Daoy (cell line): ENCODE results near the gene LRRC32. TPM values are rescaled to one million over a fixed set of nuclear protein-coding genes. Genes with fewer than 3 reads are reported as not detected.

Experiments
- DNase-seq: peaks from one replicate; pipeline ENCODE4 v3.0.0-alpha.2; 2015; ENCODE audit warnings: low read depth
- total RNA-seq: library from RNA; depleted of rRNA; stranded (reverse); fragments of >200 nt; shearing (Covaris generic); gene quantifications from 2 replicates; pipeline ENCODE4 v1.2.3, GENCODE V29; 2014; rRNA removed

LRRC32 gene, protein sequence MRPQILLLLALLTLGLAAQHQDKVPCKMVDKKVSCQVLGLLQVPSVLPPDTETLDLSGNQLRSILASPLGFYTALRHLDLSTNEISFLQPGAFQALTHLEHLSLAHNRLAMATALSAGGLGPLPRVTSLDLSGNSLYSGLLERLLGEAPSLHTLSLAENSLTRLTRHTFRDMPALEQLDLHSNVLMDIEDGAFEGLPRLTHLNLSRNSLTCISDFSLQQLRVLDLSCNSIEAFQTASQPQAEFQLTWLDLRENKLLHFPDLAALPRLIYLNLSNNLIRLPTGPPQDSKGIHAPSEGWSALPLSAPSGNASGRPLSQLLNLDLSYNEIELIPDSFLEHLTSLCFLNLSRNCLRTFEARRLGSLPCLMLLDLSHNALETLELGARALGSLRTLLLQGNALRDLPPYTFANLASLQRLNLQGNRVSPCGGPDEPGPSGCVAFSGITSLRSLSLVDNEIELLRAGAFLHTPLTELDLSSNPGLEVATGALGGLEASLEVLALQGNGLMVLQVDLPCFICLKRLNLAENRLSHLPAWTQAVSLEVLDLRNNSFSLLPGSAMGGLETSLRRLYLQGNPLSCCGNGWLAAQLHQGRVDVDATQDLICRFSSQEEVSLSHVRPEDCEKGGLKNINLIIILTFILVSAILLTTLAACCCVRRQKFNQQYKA
- total RNA-seq, result 0.18 and 0.29 TPM in 2 replicates

DNA sequence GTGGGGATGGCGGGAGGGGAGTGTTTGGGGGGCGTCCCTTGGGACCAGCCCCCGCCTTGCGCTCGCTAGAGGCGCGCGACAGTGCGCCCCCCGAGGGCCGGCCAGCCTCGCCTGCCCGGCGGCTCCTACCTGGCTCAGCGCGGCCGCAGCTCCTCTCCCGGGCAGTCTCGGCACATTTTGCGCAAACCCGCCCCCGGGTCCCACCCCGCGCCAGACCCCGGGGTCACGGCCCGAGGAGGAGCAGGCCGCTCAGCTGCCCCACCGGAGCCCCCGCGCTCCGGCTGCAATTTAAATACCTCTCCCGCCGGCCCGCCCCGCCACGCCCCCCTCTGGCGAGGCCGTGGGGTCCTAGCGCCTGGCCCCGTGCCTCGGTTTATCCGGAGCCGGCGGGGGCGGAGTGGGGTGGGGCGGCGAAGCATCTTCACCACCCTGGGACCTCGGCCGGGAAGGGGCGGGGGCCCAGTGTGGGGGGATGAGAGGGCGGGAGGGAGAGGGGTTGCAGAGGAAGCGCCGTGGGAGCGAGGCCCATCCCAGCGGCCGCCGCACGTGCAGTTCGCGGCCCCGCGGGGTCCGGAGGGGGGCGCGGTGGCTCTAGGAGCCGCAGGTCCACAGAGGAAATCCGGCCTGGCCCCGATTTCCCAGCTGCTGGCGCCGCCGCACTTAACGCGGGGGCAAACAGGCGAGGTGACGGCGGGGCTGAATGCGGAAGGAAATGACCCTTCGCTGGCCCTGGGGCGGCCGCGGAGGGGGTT, at the start of gene LRRC32:
LRRC32 (minus strand) TSS at position 263 of the 752 bp plus-strand sequence. CDS start 4,793 bp downstream, outside the sequence.
- no peak for DNase-seq

DNA sequence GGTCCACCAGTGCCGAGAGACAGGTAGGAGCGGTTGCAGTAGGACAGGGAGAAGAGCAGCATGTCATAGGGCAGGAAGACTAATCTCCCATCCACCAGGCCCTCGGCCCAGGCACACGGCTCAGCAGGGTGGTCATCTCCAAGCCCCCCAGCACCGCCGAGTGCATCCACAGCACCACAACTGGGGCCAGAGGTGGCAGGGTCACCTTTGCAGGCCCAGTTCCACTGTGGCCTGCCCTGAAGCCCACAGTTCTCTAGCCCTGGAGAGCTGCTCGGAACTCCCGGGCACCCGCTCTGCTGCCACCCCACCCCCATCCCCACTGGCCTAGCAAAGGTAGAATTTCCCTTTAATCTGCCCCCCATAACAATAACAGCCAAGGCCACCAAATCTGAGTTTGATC, 49.1 kb upstream of the LRRC32 start:
- DNase-seq, result no peak

DNA sequence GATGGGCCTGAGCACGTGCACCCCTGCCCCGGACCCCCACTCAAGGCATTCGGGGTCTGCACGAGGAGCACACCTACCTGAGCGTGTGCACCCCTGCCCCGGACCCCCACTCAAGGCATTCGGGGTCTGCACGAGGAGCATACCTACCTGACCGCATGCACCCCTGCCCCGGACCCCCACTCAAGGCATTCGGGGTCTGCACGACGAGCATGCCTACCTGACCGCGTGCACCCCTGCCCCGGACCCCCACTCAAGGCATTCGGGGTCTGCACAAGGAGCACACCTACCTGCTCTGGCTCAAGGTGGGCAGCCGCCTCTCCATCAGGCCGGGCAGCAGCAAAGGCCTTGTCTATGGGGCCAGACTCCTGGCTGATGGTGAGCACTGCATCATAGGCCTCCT, 48.7 kb upstream of the LRRC32 start:
- DNase-seq, result no peak

DNA sequence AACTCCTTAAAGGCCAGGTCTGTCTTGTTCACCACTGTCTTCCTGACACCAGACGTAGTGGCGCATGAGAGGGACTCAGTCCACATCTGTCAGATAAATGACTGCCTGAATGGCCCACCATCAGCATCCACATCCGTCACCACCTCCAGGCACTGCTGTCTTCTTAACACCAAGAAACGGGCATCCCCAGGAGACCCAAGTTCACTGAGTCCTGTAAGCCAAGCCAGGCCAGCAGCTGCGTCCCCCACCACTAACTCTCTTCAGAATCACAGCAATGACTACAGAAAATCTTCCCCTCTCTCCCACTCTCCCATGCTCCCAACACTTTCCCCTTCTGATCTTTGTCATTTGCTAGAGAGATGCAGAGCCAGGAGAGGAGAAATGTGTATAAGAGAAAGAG, 47.3 kb upstream of the LRRC32 start:
- DNase-seq, result no peak

DNA sequence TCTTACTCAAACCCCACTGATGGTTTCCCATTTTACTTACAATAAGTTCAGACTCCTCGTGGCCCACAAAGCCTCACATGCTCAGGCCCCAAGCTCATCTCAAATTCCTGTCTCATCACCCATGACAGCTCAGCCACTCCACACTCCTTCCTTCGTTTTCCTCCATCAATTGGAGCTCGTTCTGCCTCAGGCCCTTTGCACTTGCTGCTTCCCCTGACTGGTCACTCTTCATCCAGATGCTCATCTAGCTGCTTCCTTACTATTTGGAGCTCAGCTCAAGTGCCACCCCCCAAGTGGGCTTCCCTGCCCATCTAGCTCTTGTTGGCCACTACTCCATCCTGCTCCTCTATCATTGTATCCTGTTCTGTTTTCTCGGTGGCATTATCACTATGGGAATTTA, 46.8 kb upstream of the LRRC32 start:
- DNase-seq, result no peak

DNA sequence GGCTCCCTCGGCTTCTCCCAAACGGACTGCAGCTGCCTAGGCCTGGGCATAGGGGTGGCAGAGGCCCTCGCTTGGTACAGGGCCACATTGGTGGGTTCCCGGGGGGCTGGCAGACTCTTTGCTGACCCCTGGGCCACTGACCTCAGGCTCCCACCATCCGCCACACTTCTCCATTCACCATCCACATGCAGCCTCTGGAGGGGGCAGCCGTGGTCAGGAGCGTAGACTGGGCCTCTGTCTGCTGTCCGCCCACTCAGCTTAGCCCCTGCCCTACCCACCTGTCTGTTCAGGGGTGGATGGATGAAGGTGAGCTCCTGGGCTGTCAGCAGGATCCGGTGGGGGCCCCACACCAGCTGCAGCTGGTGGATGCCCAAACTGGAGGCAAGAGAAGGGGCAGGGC, 45.7 kb upstream of the LRRC32 start:
- no peak for DNase-seq

DNA sequence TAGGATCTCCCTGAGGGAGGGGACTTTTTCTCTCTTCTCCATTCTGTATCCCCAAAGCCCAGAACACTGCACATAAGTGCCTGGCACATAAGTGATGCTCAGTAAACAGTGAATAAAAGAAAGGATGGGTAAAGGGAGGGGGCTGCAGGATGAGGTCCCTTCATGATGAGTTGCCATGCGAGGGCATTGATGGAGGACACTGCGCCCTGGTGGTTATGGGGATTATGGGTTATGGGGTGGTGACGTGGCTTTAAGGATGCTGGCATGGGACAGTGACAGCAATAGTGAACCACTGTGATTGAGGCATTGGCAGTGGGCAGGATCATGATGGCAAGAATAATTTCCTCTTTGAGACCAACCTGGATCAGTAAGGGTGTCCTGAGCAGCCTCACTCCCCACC, 43.9 kb upstream of the LRRC32 start:
- no peak for DNase-seq

DNA sequence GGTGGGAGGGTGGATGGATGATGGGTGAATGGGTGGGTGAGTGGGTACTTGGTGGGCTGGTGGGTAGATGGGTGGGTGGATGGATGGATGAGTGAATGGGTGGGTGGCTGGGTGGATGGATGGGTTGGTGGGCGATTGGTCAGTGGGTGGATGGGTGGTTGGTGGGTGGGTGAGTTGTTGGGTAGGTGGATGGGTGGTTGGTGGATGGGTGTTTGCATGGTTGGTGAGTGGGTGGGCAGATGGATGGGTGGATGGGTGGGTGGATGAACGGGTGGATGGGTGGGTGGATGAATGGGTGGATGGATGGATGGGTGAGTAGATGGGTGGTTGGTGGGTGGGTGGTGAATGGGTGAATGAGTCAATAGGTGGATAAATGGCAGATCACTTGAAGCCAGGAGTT, 43.0 kb upstream of the LRRC32 start:
- DNase-seq, result no peak

DNA sequence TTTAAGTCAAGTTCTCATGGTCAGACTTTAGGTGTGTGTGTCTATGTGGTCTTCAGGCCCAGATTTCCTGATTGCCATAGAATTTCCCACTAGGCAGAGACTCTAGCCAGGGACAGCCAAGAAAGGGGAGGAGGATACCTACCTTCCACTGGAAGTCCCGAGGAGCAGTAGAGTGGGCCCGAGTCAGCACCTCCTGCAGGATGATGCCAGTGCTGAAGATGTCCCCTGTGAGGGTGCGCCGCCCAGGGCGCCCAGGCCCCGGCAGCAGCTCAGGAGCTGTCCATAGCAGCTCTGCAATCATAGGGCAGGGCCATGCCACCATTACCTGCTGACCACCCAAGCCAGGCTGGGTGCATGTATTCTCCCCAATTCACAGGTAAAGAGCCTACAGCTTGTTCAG, 41.6 kb upstream of the LRRC32 start:
- no peak for DNase-seq

DNA sequence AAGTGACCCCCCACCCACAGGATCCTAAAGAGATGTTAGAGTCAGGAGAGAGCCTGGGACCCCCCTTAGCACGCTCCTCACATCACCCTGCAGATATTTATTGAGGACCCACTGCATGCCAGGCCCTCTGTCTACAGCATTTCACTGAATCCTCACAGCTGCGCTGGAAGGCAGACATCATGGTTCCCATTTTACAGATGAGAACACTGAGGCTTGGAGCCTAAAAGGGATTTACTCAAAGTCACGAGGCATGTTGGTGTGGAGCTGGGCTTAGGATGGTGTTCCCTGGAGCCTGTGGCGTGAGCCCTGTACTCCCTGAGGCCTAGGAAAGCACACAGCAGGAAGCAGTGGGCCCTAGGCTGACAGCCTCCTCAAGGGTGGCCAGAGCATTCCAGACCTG, 39.2 kb upstream of the LRRC32 start:
- DNase-seq, result no peak

DNA sequence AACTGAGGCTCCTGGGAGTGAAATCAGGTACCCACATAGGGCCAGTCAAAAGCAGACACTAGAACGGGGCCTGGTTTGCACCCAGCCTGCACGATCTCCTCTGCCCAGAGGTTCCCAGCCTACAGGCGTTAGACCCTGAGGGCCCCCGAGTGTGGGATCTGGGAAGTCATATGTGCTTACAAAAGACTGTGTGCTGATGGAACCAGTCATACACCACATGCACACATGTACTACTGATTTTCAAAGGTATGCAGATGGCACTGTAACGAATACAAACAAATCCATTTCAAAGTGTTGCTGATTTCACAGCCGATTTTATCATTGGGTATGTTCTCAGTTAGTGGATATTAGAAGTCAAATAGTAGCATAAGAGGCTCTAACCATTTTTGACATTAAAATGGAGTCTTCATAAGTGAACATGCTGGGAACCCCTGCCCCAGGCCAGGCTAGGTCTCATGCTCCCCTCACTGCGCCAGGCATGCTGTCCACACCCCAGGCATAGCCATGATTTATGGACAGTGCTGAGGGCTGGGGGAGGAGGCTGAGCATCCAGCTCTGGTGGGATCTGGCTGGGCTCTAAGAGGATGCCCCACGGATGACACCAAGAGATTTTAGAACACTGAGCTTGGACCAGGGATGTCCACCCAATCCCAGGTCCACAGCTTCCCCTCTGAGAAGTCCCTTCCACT, 38.6 kb upstream of the LRRC32 start:
- no peak for DNase-seq

DNA sequence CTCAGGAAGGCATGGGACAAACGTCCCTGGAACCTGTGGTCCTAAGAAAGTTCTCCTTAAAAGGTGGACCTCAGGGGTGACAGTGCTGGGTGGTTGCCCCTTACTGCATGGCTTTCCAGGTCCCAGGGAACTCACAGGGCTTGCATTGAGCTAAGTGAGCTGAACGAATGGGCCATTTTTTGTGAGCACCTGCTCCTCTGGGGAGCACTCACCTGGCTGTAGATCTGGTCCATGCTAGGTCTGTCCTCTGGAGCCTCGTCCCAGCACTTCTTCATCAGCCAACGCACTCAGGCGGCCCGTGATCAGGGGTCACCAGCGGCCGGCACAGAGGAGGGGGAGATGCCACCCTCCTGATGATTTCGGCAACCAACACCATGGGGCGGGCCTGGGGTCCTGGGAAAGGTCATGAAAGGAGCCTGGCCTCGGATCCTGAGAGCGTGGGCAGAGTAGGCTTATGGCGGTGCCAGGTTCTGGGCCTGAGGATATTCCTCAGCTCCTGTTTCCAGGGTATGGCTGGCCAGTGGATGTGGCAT, 36.8 kb upstream of the LRRC32 start:
- no peak for DNase-seq

DNA sequence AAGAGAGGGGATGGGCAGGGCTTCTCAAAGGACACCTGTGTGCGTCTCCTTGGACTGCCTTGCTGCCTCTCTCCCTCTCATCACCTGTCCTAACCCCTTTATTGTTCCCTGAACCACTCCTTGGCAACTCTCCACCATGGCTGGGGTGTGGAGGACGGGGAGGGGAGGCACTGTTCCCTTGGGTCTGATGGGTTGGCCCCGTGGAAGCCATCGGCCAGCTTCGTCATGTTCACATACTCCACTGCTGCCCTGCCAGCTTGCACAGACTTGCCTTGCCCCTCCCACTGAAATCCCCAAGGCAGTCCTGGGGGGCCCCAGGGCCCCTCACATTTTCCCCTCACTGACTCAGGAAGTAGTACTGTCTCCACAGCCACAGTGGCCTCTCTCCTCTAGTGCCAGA, 36.1 kb upstream of the LRRC32 start:
- DNase-seq, result no peak

DNA sequence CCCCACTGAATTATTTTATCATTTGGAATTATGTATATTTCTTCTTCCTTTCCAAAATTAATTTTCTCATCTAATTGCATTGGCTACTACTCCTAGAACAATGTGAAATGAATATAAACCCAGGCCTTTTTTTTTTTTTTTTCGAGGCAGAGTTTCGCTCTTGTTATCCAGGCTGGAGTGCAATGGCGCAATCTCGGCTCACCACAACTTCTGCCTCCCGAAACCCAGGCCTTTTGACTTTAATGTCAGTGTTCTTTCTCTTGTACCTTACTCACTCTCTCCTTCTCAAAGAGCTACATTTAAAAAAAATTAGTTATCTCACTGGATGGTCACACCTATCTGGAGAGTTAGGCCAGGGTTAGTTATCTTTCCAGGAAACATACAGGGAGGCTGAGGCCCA, 35.3 kb upstream of the LRRC32 start:
- no peak for DNase-seq

DNA sequence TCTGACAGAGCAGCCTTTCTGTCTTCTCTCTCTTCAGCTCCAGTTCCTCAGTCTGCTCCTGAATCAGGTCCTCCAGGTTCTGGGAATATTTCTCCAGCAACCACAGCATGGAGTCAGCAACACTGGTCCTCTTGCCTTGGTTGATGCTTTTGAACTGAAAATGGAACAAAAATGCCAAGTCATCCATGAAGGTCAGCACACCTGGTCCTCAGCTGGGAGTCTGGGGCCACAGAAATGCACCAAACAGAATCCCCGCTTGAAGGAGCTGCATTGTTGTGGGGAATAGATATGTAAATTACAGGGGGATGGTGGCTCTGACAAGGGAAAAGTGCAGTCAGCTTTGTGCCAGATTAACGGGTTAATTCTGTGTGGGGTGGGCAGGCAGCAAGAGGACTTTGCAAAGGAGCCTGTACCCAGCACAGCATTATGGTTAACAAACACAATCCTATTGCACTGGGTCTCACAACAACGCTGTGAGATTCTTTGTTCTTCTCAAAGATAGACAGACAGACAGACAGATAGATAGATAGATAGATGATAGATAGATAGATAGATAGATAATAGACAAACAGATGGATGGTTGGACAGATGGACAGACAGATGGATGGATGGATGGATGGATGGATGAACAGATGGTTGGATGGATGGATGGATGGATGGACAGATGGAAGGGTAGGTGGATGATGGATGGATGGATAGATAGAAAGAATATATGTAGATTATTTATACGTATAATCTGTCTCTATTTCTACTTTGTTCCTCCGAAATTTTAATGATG, 33.8 kb upstream of the LRRC32 start:
- DNase-seq, result no peak

DNA sequence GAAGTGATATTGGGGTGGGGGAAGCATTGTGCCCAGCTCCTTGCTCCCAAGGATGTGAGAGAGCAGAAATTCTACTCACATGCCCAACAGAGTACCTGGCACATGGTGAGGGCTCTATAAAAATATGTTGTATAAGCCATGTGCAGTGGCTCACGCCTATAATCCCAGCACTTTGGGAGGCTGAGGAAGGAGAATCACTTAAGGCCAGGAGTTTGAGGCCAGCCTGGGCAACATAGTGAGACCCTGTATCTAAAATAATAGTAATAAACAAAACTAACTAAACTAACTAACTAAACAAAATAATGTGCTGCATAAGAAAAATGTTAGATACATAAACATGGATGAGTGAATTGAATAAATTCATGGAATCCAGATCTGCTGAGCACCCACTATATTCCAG, 33.2 kb upstream of the LRRC32 start:
- no peak for DNase-seq

DNA sequence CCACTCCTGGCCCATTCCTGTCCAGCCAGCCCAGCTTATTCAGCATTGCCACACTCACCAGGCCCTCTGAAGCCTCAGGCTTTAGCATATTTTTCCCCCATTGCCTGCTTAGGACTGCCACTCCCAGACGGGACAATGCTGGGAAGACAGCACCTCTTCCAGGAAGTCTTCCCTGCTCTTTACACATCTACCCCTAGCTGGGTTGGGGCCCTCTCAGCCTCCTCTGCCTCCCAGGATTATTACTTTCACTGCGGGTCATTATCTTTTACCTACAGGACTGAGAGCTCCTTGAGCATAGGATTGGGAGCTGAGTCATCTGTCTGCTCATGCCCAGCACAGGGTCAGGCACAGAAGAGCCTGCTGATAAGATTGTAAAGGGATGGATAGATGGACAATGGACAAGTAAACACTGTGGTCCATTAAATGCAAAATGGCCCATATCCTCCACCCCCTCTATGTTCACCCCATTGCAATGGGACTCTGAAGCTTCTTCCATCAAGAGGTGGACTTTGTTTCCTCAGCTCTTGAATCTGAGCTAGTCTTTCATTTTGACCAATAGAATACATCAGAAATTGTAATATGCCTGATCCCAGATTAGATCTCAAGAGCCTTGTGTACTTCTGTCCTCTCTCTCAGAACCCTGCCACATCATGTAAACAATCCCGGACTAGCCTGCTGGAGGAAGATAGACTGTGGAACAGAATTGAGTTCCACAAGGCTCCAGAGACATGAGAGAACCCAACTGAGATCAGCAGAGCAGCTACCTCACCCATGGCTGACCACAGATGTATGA, 32.0 kb upstream of the LRRC32 start:
- DNase-seq, result no peak

DNA sequence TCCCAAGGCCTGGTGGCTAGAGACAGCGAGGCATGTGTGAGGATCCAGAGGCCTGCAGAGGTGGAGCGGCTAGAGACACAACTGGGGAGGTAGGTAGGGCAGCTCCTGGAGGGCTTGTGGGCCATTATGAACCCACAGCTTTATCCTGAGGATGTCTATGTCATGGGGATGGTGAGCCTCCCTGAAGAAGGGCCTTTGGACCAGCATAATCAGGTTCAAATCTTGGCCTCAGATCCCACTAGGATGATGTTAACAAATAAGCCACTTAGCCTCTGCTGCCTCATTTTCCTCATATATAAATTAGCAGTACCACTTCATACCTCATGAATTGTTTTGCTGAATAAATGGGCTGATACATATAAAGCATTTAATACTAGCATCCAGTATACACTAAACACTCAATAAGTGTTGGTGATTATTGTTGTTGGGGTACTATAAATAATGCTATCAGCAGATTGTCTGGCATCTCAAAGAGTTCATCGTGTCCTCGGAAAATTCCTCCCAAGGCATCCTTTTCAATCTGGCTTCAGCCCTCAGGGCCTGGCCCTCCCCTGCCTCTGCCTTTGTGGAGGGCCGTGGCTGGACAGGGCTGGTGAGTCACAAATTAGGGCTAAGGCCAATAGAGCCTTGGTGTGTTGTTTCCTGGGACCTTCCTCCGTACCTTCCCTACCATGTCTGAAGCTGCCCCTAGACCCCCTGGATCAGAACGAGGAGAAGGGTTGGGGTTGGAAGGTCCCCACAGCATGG, 30.9 kb upstream of the LRRC32 start:
- DNase-seq, result peak; percentile 71
